Stimulated activated CD4-positive, alpha-beta T cell treated with anti-CD3 and anti-CD28 coated beads, Interleukin-12 subunit alpha, Interleukin-12 subunit beta, amount 100 ng/mL, for 24 hours (primary cell): Measurements from ENCODE around the gene SLC36A3.

ENCODE experiments used
- DNase-seq, 2 experiments: peaks; one replicate each; pipeline ENCODE4 v3.0.0-alpha.2; 2020; ENCODE audit warnings: low read depth in 2 of 2

Gene SLC36A3

DNA sequence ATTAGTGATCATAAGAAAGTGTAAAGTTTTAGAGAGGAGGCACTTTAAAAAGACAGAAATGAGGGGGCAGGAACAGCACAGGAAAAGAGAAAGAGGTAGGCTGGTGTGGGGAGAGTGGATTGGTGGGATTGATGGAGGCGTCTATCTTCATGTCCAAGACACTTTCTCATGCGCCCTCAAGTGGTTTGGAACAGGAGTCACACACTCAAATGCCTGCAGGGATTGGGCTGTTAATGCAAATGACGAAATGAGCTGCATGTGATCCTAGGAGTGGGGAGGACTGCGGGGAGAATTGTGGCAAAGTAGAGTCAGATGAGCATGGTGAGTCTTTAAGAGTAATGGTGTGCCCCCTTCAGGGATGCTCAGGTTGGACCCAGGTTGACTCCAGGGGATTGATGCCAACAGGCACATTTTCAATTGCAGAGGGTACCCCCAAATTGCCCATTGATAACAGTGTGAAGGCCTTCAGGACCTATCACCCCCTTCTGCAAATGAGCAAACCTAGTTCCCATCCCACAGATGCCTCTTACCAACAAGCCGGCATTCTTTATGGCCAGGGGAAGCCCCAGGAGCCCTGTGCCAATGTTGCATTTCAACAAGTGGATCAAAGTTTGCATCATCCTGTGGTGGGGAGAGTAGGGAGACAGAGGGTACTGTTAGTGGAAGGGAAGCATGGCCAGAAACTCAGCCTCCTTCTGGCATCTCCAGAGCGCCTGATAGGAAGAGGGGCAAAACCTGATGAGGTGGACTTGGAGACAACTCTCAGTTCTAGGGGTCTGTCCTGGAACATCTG lies 5.3 kb downstream of the SLC36A3 start:
- no peak for DNase-seq

DNA sequence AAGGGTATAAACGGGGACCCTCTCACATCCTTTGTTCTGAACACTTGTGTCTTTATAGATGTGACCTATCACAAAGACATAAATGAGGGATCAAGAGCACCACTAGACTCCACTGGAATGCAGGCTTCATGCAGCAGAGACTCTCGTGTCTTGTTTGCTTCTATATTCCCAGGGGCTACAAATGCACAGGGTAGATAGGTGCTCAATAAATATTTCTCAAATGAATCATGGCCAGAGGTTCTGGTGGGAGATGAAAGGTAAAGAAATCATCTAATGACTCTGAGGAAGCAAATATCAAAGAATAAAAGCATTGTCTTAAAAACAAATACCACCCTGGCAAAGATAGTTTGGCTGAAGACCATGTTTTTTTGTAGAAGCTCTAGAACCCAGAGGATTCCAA lies 6.6 kb downstream of the SLC36A3 start:
- no peak for DNase-seq

DNA sequence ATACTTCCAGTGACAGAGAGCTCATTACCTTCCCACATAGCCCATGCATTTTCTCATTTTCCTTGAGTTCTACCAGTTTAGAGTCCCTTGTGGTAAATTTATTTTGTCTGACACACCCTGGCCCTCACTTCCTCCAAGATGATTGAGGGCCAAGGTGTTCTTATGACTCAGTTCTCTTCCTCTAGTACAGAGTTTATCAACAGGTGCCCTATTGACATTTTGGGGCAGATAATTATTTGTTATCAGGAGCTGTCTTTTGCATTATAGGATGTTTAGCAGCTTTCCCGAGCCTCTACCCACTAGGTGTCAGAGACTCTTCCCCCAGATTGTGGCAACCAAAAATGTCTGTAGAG lies 7.1 kb downstream of the SLC36A3 start:
- DNase-seq, result no peak

GRCh38 chr5:151295791-151296477 lies 7.6 kb downstream of the SLC36A3 start:
- DNase-seq, result no peak

GRCh38 chr5:151295138-151295537 lies 8.4 kb downstream of the SLC36A3 start:
- DNase-seq, result no peak

DNA sequence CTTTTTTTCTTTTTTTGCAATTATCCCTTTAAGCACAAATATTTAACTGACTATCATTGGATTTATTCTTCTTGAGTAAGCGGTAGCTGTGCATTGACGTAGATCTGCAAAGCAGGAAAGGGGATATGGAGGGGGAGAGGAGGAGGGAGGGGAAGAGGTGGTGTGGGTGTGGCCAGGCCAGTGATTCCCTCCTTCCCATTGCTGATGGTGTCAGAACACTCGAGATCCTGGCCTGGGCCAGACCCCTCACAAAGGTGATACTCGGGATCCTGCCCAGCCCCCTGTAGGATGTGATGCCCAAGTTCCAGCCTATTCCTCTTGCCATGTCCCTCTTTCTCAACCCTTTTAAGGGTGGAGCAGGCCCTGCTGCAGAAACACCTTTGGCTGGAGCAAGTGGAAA lies 9.9 kb downstream of the SLC36A3 start:
- no peak for DNase-seq

- no peak for DNase-seq
These were observed 15.4 kb downstream of the SLC36A3 start for GRCh38 chr5:151288180-151288579.

- DNase-seq, result no peak
These were observed 17.3 kb downstream of the SLC36A3 start for GRCh38 chr5:151286246-151286645.

- no peak for DNase-seq
These were observed 17.9 kb downstream of the SLC36A3 start for GRCh38 chr5:151285683-151286082.

DNA sequence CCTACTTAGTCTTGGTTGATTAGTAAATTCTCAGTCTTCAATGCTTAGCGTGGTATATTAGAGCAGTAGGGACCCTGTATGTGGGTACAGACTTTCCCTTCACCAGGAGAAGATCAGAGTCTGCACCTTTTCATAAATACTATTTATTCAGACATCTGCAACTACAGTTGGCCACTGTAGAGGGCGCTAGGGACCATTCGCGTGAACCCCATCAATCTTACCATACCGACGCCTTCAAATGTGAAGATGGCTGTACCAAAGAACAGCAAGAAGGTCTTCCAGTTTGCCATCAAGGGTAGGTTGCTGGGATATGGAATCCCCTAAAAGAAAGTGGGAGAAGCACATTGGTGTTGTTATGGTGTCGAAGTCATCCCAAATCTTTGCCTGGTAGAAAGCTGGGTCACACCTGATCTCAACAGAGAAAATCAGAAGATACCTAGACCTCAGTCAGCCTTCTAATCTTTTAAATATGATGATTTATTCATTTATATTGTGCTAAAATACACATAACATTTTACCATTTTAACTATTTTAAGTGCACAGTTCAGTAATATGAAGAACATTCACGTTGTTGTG lies 19.1 kb downstream of the SLC36A3 start:
- no peak for DNase-seq

DNA sequence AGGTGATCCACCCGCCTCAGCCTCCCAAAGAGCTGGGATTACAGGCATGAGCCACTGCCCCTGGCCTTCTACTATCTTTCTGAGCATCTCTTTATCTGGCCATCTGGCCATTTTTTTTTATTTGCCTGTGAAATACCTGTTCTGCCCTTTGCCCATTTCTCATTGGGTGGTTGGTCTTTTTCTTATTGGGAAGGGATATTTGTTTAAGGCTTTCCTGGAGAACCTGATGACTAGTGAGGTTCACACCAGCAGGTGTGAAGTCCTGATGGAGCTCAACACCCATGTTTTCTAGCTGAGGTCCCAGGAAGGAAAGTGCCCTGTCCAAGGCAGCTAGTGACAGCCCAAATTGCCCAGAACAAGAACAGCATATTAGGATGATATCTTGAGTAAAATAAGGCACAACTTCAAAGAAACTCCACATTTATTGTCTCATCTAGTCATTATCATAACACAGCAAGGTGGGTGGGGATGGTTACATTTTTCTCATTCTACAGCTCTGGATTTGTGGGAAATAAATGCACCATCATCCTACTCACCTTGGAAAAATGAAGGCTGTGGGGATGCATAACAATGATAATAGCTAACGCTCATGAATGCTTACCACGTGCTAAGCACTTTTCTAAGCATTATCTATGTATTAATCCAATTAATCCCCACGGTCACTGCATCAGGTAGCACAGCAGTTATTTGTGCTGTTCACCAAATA lies 20.3 kb downstream of the SLC36A3 start:
- no peak for DNase-seq

- no peak for DNase-seq
These were observed 22.4 kb downstream of the SLC36A3 start for GRCh38 chr5:151281001-151281639.

GRCh38 chr5:151280443-151280842 lies 23.1 kb downstream of the SLC36A3 start:
- no peak for DNase-seq

DNA sequence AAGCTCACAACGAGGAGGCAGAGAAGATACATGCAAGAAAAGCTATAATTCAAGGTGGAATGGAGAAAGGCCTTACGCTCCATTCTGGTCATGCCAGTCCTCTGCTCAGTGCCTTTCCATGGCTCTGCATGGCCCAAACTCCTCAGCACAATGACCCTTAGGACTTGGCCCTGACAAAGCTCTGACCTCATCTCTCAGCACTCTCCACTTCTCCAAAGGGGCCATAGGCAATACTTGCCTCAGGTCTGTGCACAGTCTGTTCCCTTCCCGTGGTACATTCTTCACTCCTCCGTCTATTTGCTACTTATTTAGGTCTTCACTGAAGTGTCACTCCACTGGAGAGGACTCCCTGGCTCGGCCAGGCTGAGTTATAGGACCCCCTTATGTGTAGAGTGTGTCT lies 24.7 kb downstream of the SLC36A3 start:
- DNase-seq, result no peak

DNA sequence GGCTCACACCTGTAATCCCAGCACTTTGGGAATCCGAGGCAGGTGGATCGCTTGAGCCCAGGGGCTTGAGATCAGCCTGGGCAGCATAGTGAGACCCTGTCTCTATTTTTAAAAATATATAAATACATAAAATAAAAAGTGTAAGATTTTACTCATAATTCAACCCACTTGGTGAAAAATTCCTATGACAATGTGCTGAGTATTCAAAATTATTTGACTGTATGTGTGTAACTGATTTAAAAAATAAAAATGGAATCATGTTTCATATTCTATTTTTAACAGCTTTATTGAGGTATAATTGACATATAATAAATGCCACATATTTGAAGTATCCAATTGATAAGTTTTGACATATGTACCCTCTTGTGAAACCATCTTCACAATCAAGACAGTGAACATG lies 27.8 kb downstream of the SLC36A3 start:
- DNase-seq, result no peak

- no peak for DNase-seq
These were observed 28.9 kb downstream of the SLC36A3 start for GRCh38 chr5:151274666-151275065.

- no peak for DNase-seq
These were observed 32.2 kb downstream of the SLC36A3 start for GRCh38 chr5:151271336-151271735.

DNA sequence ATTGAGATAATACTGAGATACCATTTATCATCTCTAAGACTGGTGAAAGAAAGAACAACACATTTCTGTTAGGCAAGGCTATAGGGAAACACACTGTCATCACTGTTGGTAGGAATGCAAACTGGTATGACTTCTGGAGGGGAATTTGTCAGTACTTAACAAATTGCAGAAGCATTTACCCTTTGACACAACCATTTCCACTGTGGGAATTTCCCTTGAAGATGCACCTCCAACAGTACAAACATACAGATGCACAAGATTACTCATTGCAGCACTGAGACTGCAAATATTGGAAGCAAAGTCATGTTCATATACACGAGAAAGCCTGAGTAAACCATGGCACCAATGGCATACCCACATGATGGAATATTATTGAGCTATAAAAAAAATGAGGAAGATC lies 33.0 kb downstream of the SLC36A3 start:
- no peak for DNase-seq

GRCh38 chr5:151267491-151268260 lies 35.9 kb downstream of the SLC36A3 start:
- DNase-seq, result no peak

- DNase-seq, result no peak
These were observed 39.5 kb downstream of the SLC36A3 start for GRCh38 chr5:151264113-151264512.

- no peak for DNase-seq
These were observed 41.0 kb downstream of the SLC36A3 start for GRCh38 chr5:151262532-151262931.
